ENCODE data around the gene SAMSN1.

Gene SAMSN1

GRCh38 chr21:14484188-14485009 is 61.7 kb downstream of the SAMSN1 start:
- DNase-seq (ENCODE audit: low read depth, low spot score), result no peak

GRCh38 chr21:14483296-14483695 is 62.8 kb downstream of the SAMSN1 start:
- DNase-seq (ENCODE audit: low read depth, low spot score), result no peak

- DNase-seq (ENCODE audit: low read depth, low spot score), result no peak
Observed at GRCh38 chr21:14482165-14482564, 64.0 kb downstream of the SAMSN1 start.

- no peak for DNase-seq (ENCODE audit: low read depth, low spot score)
Observed at GRCh38 chr21:14480411-14481031, 65.6 kb downstream of the SAMSN1 start.

- no peak for DNase-seq (ENCODE audit: low read depth, low spot score)
Observed at GRCh38 chr21:14479241-14479786, 66.8 kb downstream of the SAMSN1 start.

- DNase-seq (ENCODE audit: low read depth, low spot score), result no peak
Observed at GRCh38 chr21:14477841-14478240, 68.3 kb downstream of the SAMSN1 start.

- no peak for DNase-seq (ENCODE audit: low read depth, low spot score)
Observed at GRCh38 chr21:14477133-14477532, 69.0 kb downstream of the SAMSN1 start.

- no peak for DNase-seq (ENCODE audit: low read depth, low spot score)
Observed at GRCh38 chr21:14474995-14475394, 71.1 kb downstream of the SAMSN1 start.

GRCh38 chr21:14469641-14470040 is 76.5 kb downstream of the SAMSN1 start:
- no peak for DNase-seq (ENCODE audit: low read depth, low spot score)

GRCh38 chr21:14466715-14467114 is 79.4 kb downstream of the SAMSN1 start:
- DNase-seq (ENCODE audit: low read depth, low spot score), result no peak

- no peak for DNase-seq (ENCODE audit: low read depth, low spot score)
Observed at GRCh38 chr21:14457762-14458161, 88.4 kb downstream of the SAMSN1 start.

- no peak for DNase-seq (ENCODE audit: low read depth, low spot score)
Observed at GRCh38 chr21:14456911-14457310, 89.2 kb downstream of the SAMSN1 start.

- no peak for DNase-seq (ENCODE audit: low read depth, low spot score)
Observed at GRCh38 chr21:14454016-14455009, 91.8 kb downstream of the SAMSN1 start.

GRCh38 chr21:14453339-14454015 is 92.6 kb downstream of the SAMSN1 start:
- no peak for DNase-seq (ENCODE audit: low read depth, low spot score)

GRCh38 chr21:14452727-14453241 is 93.3 kb downstream of the SAMSN1 start:
- no peak for DNase-seq (ENCODE audit: low read depth, low spot score)

GRCh38 chr21:14452031-14452726 is 93.9 kb downstream of the SAMSN1 start:
- no peak for DNase-seq (ENCODE audit: low read depth, low spot score)

- DNase-seq (ENCODE audit: low read depth, low spot score), result no peak
Observed at GRCh38 chr21:14451546-14451945, 94.6 kb downstream of the SAMSN1 start.

- DNase-seq (ENCODE audit: low read depth, low spot score), result no peak
Observed at GRCh38 chr21:14448784-14449183, 97.3 kb downstream of the SAMSN1 start.

- DNase-seq (ENCODE audit: low read depth, low spot score), result no peak
Observed at GRCh38 chr21:14438211-14438610, 107.9 kb downstream of the SAMSN1 start.

GRCh38 chr21:14435423-14435822 is 110.7 kb downstream of the SAMSN1 start:
- DNase-seq (ENCODE audit: low read depth, low spot score), result no peak
